Astrocyte (in vitro differentiated cells and primary cell): ENCODE measurements around the gene PYDC2.

ENCODE experiments used
- CTCF ChIP-seq: IDR thresholded peaks from 2 replicates; pipeline ENCODE4 v1.5.1; 2011; ENCODE audit warnings: low read depth, mild to moderate bottlenecking, inconsistent platforms, low read length, moderate library complexity; ENCODE audit not compliant: insufficient read depth
- EZH2 ChIP-seq: IDR thresholded peaks from 2 replicates; pipeline ENCODE4 v1.6.1; 2012; ENCODE audit warnings: mild to moderate bottlenecking, low read length, inconsistent platforms; ENCODE audit not compliant: insufficient read depth

GRCh38 chr3:191440532-191440931 is 20.4 kb upstream of the PYDC2 start:
- TF ChIP-seq CTCF, result no peak
- no peak for TF ChIP-seq EZH2
